ENCODE results near the gene PLEKHJ1. TPM values are rescaled to one million over a fixed set of nuclear protein-coding genes. Genes with fewer than 3 reads are reported as not detected.

The PLEKHJ1 gene
- total RNA-seq, 1 experiment from 2014 or later: 94.8 TPM

GRCh38 chr19:2248136-2249009 is 12.2 kb upstream of the PLEKHJ1 start:
- Histone ChIP-seq H3K4me3 (ENCODE audit: low read length) (no peak overlapping the region), H3K79me2 (ENCODE audit: low read length) (peaks cover 7% of the 10 kb centered on the region), H3K9me3 (ENCODE audit: low read length) (no peaks in the 10 kb centered on the region), H3K9ac (ENCODE audit: low read length) (no peak overlapping the region), H3K36me3 (ENCODE audit: low read depth, low read length) (peaks cover 10% of the 10 kb centered on the region), H2AFZ (ENCODE audit: low read length) (no peak overlapping the region), H3K27ac (ENCODE audit: low read length) (no peak overlapping the region), H4K20me1 (ENCODE audit: low read length) (peaks cover 2% of the 10 kb centered on the region), H3K4me2 (ENCODE audit: low read length) (no peak overlapping the region), H3K4me1 (ENCODE audit: insufficient read depth, low read length) (no peaks in the 10 kb centered on the region), H3K27me3 (ENCODE audit: low read length) (no peaks in the 10 kb centered on the region), H3K9me2 (replicated peaks; ENCODE audit: low read length) (no peaks in the 10 kb centered on the region), H3F3A (ENCODE audit: low read length, unreplicated experiment) (no peaks in the 10 kb centered on the region)
- BruUV-seq (replicated peaks): TSS peak; percentile 33
- CTCF ChIA-PET: no interaction called here
- DNase-seq (no peak), ATAC-seq (no peak)
- POLR2A ChIA-PET (ENCODE audit: unreplicated experiment): no interaction called here
- TF ChIP-seq, protein P1, sequence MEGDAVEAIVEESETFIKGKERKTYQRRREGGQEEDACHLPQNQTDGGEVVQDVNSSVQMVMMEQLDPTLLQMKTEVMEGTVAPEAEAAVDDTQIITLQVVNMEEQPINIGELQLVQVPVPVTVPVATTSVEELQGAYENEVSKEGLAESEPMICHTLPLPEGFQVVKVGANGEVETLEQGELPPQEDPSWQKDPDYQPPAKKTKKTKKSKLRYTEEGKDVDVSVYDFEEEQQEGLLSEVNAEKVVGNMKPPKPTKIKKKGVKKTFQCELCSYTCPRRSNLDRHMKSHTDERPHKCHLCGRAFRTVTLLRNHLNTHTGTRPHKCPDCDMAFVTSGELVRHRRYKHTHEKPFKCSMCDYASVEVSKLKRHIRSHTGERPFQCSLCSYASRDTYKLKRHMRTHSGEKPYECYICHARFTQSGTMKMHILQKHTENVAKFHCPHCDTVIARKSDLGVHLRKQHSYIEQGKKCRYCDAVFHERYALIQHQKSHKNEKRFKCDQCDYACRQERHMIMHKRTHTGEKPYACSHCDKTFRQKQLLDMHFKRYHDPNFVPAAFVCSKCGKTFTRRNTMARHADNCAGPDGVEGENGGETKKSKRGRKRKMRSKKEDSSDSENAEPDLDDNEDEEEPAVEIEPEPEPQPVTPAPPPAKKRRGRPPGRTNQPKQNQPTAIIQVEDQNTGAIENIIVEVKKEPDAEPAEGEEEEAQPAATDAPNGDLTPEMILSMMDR (conservative IDR thresholded peaks at IDR 0.05; ENCODE audit: low read depth, low read length): no peak
- TF ChIP-seq EZH2 (IDR thresholded peaks at IDR 0.05; ENCODE audit: low read length, unreplicated experiment) (no peak), EZH2phosphoT487 (IDR thresholded peaks at IDR 0.05; ENCODE audit: borderline replicate concordance, low read length) (no peak)
- intact Hi-C loops (cut with micrococcal nuclease): no loop called here

DNA sequence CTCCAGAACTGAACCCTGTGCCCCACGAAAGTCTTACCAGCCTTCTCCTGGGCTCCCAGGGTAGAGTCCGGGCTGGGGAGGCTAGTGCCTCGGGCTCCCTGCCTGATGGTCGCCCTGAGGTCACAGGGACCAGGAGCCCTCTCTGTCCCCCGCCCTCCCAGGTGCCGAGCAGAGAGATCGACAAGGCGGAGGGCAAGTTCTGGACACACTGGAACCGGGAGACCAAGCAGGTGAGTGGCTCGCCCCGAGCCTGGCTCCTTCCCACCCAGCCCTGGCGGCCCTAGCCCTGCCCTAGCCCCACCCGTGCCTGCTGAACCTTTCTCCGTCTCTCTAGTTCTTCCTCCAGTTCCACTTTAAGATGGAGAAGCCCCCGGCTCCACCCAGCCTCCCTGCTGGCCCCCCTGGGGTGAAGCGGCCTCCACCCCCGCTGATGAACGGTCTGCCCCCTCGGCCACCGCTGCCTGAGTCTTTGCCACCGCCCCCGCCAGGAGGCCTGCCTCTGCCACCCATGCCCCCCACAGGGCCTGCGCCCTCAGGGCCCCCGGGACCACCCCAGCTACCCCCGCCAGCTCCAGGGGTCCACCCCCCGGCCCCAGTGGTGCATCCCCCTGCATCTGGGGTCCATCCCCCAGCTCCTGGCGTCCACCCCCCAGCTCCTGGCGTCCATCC is 11.4 kb upstream of the PLEKHJ1 start:
- Histone ChIP-seq H3F3A (ENCODE audit: low read length, unreplicated experiment) (no peaks in the 10 kb centered on the region), H3K79me2 (ENCODE audit: low read length) (peaks cover 15% of the 10 kb centered on the region), H3K4me3 (ENCODE audit: low read length) (no peak overlapping the region), H3K27me3 (ENCODE audit: low read length) (no peaks in the 10 kb centered on the region), H3K9ac (ENCODE audit: low read length) (no peak overlapping the region), H3K36me3 (ENCODE audit: low read depth, low read length) (peaks cover 10% of the 10 kb centered on the region), H2AFZ (ENCODE audit: low read length) (no peak overlapping the region), H4K20me1 (ENCODE audit: low read length) (peaks cover 10% of the 10 kb centered on the region), H3K9me2 (replicated peaks; ENCODE audit: low read length) (no peaks in the 10 kb centered on the region), H3K4me1 (ENCODE audit: insufficient read depth, low read length) (no peaks in the 10 kb centered on the region), H3K27ac (ENCODE audit: low read length) (no peak overlapping the region), H3K9me3 (ENCODE audit: low read length) (no peaks in the 10 kb centered on the region), H3K4me2 (ENCODE audit: low read length) (no peak overlapping the region)
- BruUV-seq (replicated peaks): no TSS peak
- POLR2A ChIA-PET (ENCODE audit: unreplicated experiment): no interaction called here
- no peak for DNase-seq
- CTCF ChIA-PET: no interaction called here
- ATAC-seq: peak; percentile 5; the same call in 1 of the 2 replicates
- intact Hi-C loops (cut with micrococcal nuclease): no loop called here
- no peak for TF ChIP-seq EZH2 (IDR thresholded peaks at IDR 0.05; ENCODE audit: low read length, unreplicated experiment)
- TF ChIP-seq, protein P1 (conservative IDR thresholded peaks at IDR 0.05; ENCODE audit: low read depth, low read length): no peak
- no peak for TF ChIP-seq EZH2phosphoT487 (IDR thresholded peaks at IDR 0.05; ENCODE audit: borderline replicate concordance, low read length)
